ENCODE data around the gene CCDC148. TPM values are rescaled to one million over a fixed set of nuclear protein-coding genes. Genes with fewer than 3 reads are reported as not detected.

Gene CCDC148
- total and polyA plus RNA-seq, 10 of the 15 experiments (the other 5 are each of a cell fraction or from before 2014, with no cell fraction given) = 0.07 to 0.30 (median 0.18) TPM; not detected in 7

DNA sequence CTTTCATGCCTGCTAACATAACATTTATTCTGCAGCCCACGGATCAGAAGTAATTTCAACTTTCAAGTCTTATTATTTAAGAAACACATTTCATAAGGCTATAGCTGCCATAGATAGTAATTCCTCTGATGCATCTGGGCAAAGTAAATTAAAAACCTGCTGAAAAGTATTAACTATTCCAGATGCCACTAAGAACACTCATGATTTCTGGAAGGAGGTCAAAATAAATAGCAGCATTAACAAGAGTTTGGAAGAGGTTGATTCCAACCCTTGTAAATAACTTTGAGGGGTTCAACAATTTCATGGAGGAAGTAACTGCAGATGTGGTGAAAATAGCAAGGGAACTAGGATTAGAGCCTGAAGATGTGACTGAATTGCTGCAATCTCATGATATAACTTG, 77.6 kb downstream of the CCDC148 start:
- POLR2A ChIA-PET = no interaction called here
- 0% methylated on average over 1 of the region's 1 CpG for WGBS (ENCODE audit: insufficient coverage, insufficient replicate concordance, low lambda C conversion rate, missing lambda C conversion rate)

More for the DNA sequence above, 77.6 kb downstream of the CCDC148 start:
- Histone ChIP-seq H3K9ac (ENCODE audit: control insufficient read depth, insufficient read depth, low read length) (no peak overlapping the region), H3K79me2 (ENCODE audit: control insufficient read depth, insufficient read depth, low read length) (no peaks in the 10 kb centered on the region), H4K20me1 (ENCODE audit: control insufficient read depth, insufficient read depth) (no peaks in the 10 kb centered on the region), H3K4me3 (no peak overlapping the region), H3K9me3 (replicated peaks; ENCODE audit: control insufficient read depth, insufficient read depth, low read length) (no peaks in the 10 kb centered on the region), H3K27me3 (replicated peaks in 1 of 2; ENCODE audit: control insufficient read depth in 2 of 2, insufficient read depth in 2 of 2, low read length in 1 of 2) (no peaks in the 10 kb centered on the region), H3K27ac (ENCODE audit: control insufficient read depth, insufficient read depth) (no peak overlapping the region), H3K36me3 (ENCODE audit: control insufficient read depth in 2 of 2, insufficient read depth in 2 of 2, low read length in 1 of 2) (no peaks in the 10 kb centered on the region), H2AFZ (ENCODE audit: control insufficient read depth, low read depth, low read length) (no peak overlapping the region), H3K4me1 (ENCODE audit: control insufficient read depth, insufficient read depth, low read length) (no peaks in the 10 kb centered on the region), H3K4me2 (ENCODE audit: control insufficient read depth, insufficient read depth) (no peak overlapping the region)
- no peak for FAIRE-seq
- in situ Hi-C loops (cut with MboI) (no loop called here), intact Hi-C loops (cut with micrococcal nuclease; ENCODE audit: unreplicated experiment) (no loop called here)
- no peak for DNase-seq (ENCODE audit: low read depth, low spot score)
- TF ChIP-seq CREB1 (IDR thresholded peaks at IDR 0.05; ENCODE audit: low read depth) (no peak), CBX3 (IDR thresholded peaks at IDR 0.05; ENCODE audit: borderline replicate concordance, low read depth) (no peak), SUZ12 (IDR thresholded peaks at IDR 0.05; ENCODE audit: unreplicated experiment) (no peak), TAF1 (IDR thresholded peaks at IDR 0.05; ENCODE audit: borderline replicate concordance, low read depth, low read length) (no peak), IRF4 (IDR thresholded peaks at IDR 0.05; ENCODE audit: low read depth, low read length) (no peak), ZSCAN29 (IDR thresholded peaks at IDR 0.05) (no peak), NFXL1 (IDR thresholded peaks at IDR 0.05; ENCODE audit: borderline replicate concordance) (no peak), ZNF24 (IDR thresholded peaks at IDR 0.05) (no peak), BCL11A (IDR thresholded peaks at IDR 0.05; ENCODE audit: low read depth, low read length) (no peak), NR2F1 (conservative IDR thresholded peaks at IDR 0.05) (no peak), ZNF384 (IDR thresholded peaks at IDR 0.05; ENCODE audit: borderline replicate concordance, low read depth, low read length) (no peak), SMARCA5 (IDR thresholded peaks at IDR 0.05) (no peak)
- TF ChIP-seq, protein P1, sequence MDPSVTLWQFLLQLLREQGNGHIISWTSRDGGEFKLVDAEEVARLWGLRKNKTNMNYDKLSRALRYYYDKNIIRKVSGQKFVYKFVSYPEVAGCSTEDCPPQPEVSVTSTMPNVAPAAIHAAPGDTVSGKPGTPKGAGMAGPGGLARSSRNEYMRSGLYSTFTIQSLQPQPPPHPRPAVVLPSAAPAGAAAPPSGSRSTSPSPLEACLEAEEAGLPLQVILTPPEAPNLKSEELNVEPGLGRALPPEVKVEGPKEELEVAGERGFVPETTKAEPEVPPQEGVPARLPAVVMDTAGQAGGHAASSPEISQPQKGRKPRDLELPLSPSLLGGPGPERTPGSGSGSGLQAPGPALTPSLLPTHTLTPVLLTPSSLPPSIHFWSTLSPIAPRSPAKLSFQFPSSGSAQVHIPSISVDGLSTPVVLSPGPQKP (IDR thresholded peaks at IDR 0.05; ENCODE audit: low read depth, low read length) = no peak
- TF ChIP-seq, protein P2, sequence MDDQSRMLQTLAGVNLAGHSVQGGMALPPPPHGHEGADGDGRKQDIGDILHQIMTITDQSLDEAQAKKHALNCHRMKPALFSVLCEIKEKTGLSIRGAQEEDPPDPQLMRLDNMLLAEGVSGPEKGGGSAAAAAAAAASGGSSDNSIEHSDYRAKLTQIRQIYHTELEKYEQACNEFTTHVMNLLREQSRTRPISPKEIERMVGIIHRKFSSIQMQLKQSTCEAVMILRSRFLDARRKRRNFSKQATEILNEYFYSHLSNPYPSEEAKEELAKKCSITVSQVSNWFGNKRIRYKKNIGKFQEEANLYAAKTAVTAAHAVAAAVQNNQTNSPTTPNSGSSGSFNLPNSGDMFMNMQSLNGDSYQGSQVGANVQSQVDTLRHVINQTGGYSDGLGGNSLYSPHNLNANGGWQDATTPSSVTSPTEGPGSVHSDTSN (IDR thresholded peaks at IDR 0.05; ENCODE audit: insufficient replicate concordance, low read depth, low read length) = no peak
- TF ChIP-seq, protein P3, sequence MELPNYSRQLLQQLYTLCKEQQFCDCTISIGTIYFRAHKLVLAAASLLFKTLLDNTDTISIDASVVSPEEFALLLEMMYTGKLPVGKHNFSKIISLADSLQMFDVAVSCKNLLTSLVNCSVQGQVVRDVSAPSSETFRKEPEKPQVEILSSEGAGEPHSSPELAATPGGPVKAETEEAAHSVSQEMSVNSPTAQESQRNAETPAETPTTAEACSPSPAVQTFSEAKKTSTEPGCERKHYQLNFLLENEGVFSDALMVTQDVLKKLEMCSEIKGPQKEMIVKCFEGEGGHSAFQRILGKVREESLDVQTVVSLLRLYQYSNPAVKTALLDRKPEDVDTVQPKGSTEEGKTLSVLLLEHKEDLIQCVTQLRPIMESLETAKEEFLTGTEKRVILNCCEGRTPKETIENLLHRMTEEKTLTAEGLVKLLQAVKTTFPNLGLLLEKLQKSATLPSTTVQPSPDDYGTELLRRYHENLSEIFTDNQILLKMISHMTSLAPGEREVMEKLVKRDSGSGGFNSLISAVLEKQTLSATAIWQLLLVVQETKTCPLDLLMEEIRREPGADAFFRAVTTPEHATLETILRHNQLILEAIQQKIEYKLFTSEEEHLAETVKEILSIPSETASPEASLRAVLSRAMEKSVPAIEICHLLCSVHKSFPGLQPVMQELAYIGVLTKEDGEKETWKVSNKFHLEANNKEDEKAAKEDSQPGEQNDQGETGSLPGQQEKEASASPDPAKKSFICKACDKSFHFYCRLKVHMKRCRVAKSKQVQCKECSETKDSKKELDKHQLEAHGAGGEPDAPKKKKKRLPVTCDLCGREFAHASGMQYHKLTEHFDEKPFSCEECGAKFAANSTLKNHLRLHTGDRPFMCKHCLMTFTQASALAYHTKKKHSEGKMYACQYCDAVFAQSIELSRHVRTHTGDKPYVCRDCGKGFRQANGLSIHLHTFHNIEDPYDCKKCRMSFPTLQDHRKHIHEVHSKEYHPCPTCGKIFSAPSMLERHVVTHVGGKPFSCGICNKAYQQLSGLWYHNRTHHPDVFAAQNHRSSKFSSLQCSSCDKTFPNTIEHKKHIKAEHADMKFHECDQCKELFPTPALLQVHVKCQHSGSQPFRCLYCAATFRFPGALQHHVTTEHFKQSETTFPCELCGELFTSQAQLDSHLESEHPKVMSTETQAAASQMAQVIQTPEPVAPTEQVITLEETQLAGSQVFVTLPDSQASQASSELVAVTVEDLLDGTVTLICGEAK (IDR thresholded peaks at IDR 0.05; ENCODE audit: borderline replicate concordance) = no peak
- TF ChIP-seq, protein P4, sequence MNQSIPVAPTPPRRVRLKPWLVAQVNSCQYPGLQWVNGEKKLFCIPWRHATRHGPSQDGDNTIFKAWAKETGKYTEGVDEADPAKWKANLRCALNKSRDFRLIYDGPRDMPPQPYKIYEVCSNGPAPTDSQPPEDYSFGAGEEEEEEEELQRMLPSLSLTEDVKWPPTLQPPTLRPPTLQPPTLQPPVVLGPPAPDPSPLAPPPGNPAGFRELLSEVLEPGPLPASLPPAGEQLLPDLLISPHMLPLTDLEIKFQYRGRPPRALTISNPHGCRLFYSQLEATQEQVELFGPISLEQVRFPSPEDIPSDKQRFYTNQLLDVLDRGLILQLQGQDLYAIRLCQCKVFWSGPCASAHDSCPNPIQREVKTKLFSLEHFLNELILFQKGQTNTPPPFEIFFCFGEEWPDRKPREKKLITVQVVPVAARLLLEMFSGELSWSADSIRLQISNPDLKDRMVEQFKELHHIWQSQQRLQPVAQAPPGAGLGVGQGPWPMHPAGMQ (IDR thresholded peaks at IDR 0.05; ENCODE audit: borderline replicate concordance) = no peak
- ATAC-seq = no peak
- ChIA-PET SMC1A (ENCODE audit: uncharacterized antibody, unreplicated experiment) (no interaction called here), RAD21 (ENCODE audit: unreplicated experiment) (no interaction called here), CTCF (interaction anchor here (1.6 kb wide), 1 partner anchor 8 kb away, joined by 6 read pairs; no protein-coding TSS in a partner anchor)
- BruUV-seq (replicated peaks) = no TSS peak
